Epithelial cell of esophagus (primary cell): ENCODE measurements around the gene NOL3.

Source experiments
- DNase-seq: peaks from one replicate; pipeline ENCODE4 v3.0.0; 2010; ENCODE audit warnings: low read depth
- H3K4me3 ChIP-seq: 2 replicates; pipeline ENCODE4 v1.5.1; 2011; ENCODE audit warnings: mild to moderate bottlenecking, low read length, control low read depth
- TF ChIP-seq, protein P1 (sequence below): IDR thresholded peaks from 2 replicates; pipeline ENCODE4 v1.5.1; 2011; ENCODE audit warnings: low read depth, mild to moderate bottlenecking, low read length, control low read depth, inconsistent platforms; ENCODE audit not compliant: insufficient read depth; ENCODE audit errors: missing control alignments

Gene NOL3

DNA sequence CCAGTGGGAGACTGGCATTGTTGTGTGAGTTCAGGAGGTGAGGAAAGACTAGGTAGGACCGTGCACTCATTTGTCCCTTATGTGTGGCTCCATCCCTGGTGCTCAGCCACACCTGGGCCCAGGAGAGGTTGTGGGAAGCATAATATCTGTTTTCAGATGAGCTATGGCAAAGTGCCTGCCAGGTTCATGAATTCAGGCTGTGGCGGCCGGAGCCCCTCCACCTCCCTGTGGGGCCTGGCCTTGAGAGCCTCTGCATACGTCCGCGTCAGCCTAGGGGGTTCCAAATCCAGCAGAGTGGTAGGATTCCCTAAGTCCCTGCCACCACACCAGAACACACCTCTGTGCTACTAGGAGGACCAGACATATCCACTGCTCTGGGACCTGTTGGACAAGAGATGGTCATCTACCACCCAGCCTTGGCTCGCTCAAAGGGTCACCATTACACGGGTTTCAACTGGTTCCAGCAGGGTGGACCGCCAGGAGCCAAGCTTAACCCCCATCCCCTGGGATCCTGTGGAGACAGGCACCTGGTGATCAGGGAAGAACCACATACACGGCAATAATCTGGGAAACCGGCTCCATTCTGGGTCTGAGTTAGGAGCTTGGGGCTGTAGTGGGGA is 21.6 kb upstream of the NOL3 start:
- H3K4me3 ChIP-seq: no peak overlapping the region
- TF ChIP-seq, protein P1, sequence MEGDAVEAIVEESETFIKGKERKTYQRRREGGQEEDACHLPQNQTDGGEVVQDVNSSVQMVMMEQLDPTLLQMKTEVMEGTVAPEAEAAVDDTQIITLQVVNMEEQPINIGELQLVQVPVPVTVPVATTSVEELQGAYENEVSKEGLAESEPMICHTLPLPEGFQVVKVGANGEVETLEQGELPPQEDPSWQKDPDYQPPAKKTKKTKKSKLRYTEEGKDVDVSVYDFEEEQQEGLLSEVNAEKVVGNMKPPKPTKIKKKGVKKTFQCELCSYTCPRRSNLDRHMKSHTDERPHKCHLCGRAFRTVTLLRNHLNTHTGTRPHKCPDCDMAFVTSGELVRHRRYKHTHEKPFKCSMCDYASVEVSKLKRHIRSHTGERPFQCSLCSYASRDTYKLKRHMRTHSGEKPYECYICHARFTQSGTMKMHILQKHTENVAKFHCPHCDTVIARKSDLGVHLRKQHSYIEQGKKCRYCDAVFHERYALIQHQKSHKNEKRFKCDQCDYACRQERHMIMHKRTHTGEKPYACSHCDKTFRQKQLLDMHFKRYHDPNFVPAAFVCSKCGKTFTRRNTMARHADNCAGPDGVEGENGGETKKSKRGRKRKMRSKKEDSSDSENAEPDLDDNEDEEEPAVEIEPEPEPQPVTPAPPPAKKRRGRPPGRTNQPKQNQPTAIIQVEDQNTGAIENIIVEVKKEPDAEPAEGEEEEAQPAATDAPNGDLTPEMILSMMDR: no peak
- DNase-seq: no peak

DNA sequence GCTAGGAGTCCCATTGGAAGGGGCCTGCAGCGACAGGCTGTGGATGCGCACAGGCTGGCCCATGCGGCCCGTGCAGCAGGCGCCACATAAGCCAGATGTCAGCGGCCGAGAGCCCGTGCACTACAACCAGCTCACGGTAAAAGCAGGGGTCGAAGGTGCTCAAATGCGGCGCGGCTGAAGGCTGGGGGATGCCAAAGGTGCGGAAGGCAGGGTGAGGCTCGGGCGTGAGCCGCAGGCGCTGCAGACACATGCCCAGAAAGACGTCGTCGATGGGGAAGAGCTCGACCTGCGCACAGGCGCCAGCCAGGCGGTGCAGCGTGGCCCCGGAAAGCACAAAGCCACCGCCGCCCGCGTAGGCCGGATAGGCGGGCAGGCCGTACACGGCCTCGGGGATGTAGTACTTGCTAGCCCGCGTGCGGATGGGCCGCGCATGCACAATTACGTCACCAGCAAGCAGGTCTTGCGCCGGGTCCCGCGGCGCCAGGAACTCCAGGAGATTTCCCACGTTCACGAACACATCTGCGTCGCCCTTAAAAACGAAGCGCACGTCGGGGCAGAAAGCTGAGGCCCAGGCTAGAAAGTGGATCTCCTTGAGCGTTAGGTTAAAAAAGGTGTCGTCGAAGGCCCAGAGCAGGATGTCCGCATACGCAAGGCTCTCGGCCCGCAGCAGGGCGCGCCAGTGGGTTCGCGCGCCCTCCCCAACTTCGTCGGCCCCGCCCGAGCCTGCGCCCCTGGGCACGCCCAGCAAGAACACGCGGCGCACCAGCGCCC is 20.9 kb upstream of the NOL3 start:
- TF ChIP-seq, protein P1: no peak
- DNase-seq: no peak
- H3K4me3 ChIP-seq: no peak overlapping the region

DNA sequence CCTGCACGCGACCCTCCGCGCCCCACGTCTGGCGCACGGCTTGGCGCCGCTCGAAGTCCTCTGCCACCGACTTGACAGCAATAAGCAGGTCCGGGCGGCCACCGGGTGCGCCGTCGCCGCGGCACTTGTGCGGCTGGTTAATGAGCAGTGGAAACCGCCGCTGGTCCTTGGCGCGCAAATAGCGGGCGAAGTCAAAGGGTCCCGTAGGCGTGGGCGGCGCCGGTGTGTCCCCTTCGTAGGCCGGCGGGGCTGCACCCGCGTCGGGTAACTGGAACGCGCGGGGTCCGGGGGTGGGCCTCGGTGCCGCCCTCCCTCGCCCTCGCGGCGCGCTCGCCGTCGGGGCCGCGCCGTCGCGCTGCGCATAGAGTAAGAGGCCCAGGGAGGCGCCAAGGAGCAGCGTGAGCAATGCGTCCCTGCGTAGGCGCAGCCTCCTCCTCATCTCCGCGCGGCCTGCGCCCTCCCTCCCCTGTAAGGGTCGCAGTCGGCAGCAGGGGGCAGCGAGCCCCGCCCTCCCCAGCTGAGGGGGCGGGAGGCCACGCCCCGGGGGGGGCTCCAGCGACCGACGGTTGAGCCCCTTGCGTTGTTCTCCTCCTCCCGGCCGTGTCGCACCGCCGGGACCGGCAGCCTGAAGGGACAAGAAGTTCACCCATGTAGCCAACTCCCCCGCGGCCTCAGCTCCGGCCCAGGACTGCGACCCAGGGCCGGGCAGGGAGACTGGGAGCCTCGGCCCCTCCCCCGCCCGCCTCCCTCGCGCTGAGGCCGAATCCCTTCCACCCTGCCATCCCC is 20.1 kb upstream of the NOL3 start:
- H3K4me3 ChIP-seq: peak overlapping the region; percentile 55
- TF ChIP-seq, protein P1: no peak
- DNase-seq: peak; percentile 42

DNA sequence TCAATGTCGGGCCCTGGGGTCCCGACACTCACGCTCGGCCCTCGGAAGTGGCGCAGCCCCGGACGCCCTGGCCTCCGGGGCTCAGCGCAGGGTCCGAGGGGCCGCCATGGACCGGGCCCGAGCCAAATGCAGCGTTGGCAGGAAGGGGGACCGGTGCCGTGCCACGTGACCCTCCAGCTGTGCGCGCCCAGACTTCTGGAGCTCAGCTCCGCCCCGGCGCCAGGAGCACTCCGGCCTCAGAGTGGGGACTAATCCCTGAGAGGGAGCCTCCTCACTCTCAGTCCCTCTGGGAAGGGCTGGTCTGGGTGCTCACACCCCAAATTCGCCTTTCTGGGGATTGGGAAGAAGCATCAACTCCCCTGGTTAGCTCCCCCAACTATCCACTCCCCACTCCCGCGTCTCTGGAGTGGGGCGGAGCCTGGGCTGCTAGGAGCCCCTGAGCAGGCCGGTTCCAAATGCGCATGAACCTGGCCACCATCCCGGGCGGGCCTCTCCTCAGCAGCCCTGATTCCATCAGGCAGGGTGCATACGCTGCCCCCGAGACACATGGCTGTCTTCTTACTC is 19.4 kb upstream of the NOL3 start, which contains the start of gene B3GNT9:
Gene B3GNT9, minus strand, starts transcription at position 166 of the 564 bp plus-strand sequence. CDS start 513 bp downstream, outside the sequence.
- TF ChIP-seq, protein P1: no peak
- peak; percentile 59 for DNase-seq
- H3K4me3 ChIP-seq: peak within 1 kb of the TSS; percentile 55

DNA sequence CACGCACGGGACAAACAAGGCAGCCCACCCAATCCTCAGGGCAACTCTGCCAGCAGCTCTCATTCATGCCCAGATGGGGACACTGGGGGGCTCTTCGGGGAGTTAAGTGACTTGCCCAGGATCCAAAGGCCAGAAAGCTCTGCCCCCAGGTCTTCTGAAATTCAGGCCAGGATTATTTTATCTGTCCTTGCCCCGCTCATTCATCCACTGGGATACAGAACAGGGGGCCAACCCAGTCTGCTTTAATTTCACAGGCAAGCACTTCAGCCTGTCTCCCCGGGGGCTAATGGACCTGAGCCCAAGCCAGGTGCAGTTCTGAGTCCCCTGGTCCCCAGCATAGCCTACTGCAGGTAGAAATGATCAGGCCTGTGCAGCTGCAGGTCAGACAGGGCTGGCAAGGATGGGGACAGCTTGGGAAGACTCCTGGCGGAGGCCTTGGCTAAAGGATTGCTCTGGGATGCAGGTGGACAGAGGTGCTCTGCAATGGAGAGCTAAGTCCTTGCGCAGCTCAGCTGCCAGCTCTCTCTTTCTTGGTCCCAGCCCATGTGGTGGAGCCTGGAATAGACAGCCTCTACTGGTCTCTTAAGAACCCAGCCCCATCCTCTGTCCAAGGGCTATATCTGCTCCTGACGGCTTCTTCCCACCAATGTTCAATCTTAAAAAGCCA is 18.8 kb upstream of the NOL3 start:
- TF ChIP-seq, protein P1: peak; percentile 9
- H3K4me3 ChIP-seq: no peak overlapping the region
- DNase-seq: no peak

DNA sequence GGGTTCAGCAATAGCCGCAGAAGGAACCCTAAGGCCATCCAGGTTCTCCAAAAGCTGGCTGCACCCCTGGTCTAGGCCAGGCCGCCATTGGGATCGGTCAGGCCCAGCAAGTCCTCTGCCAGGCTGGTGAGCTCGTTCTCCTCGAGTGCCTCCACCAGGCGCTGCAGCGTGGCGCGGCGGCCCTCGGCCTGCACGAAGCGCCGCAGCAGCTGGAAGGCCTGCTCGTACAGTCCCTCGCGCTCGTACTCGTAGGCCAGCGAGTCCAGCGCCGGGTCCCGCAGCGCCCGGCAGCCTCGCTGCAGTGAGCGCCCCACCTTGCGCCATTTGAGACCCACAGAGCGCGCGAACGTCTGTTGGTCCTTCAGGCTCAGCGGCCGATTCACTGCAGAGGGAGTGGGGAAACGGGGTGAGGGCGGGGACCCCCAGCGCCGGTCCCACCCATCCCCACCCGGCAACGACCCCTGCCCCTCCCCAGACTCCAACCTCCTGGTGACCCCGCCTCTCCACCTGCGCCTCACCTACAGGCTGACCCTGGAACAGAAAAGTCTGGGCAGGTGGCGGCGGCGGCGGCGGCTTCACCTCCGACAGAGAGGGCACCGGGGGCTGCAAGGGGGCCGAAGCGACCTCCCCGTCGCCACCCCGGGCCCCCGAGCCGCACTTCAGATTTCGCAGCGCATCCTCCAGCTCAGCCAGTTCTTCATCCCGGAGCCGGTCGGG is 15.6 kb upstream of the NOL3 start:
- peak overlapping the region; percentile 16 for H3K4me3 ChIP-seq
- no peak for DNase-seq
- TF ChIP-seq, protein P1: no peak
